Renal cortical epithelial cell (primary cell): ENCODE results near the gene ANGPTL8. TPM values are rescaled to one million over a fixed set of nuclear protein-coding genes. Genes with fewer than 3 reads are reported as not detected.
A peak's percentile ranks its signal among the peaks of the same experiment; 100 is the strongest.

Experiments used
- DNase-seq: peaks from one replicate; pipeline ENCODE4 v3.0.0-alpha.2; 2011; ENCODE audit warnings: low read depth
- total RNA-seq: library from RNA; depleted of rRNA; stranded (reverse); fragments of >200 nt; gene quantifications from 2 replicates; pipeline ENCODE4 v1.2.3, GENCODE V29; 2014

Gene ANGPTL8
- total RNA-seq, 1 donor from 2014 or later = not detected

GRCh38 chr19:11203194-11204075 is 36.0 kb upstream of the ANGPTL8 start:
- peak; percentile 58 for DNase-seq

GRCh38 chr19:11204076-11204602 is 35.3 kb upstream of the ANGPTL8 start:
- no peak for DNase-seq

DNA sequence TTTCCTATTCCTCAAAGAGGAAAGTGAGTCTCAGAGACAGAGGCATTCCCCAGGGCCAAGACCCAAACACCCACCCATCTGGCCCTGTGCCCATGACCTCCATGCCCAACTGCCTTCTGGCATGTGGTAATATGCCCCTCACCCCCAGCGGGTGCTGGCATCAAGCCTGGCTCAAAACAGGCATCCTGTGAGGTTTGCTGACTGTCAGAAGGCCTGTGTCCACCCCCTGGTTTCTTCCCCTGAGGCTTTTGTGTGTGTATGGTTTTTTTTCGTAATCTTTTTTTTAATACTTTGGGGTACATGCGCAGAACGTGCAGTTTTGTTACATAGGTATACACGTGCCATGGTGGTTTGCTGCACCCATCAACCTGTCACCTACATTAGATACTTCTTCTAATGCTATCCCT is 34.5 kb upstream of the ANGPTL8 start:
- DNase-seq = peak; percentile 87

- no peak for DNase-seq
Observed at GRCh38 chr19:11205939-11206570, 33.4 kb upstream of the ANGPTL8 start.

DNA sequence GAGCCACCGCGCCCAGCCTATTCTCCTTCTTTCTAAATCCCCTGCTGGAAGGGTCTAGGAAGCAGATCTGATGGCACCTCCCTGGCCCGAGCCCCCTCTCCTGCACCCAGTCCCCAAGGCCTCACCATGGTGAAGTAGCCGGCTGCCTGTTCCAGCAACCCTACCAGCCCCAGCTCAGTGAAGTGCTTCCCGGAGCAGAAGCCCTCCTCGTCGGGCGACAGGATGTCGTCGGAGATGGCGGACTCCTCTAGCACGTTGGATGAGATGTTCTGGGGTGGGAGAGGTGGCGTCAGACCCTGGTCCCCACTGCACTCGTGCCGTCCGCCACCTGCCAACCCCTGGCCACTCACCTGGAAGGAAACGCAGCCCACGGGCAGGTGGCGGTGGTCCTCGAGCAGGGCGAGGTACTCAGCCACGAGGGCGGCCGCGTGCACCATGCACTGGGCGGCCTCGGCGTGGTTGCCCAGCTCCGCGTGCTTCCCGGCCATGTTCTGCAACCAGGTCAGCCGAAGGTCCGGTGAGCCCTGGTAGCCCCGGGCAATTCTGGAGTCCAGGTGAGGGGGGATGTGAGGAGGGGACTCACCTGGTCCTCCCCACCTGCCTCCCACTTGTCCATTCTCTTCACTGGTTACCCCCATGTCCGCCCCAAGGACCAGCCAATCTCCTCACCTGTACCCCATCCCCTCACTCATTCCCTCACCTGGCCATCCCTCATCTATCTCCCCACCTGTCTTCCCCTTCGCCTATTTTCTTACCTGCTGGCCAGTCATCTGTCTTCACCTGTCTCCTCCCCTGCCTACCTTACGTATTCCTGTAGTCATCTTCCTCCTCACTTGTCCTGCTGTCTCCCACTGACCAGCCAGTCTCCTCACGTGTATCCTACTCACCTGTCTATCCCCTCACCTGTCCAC is 30.6 kb upstream of the ANGPTL8 start:
- DNase-seq = no peak

GRCh38 chr19:11209839-11210655 is 29.4 kb upstream of the ANGPTL8 start:
- DNase-seq = no peak

- DNase-seq = no peak
Observed at GRCh38 chr19:11210656-11210928, 28.8 kb upstream of the ANGPTL8 start.

GRCh38 chr19:11214387-11214786 is 25.0 kb upstream of the ANGPTL8 start:
- DNase-seq = no peak

DNA sequence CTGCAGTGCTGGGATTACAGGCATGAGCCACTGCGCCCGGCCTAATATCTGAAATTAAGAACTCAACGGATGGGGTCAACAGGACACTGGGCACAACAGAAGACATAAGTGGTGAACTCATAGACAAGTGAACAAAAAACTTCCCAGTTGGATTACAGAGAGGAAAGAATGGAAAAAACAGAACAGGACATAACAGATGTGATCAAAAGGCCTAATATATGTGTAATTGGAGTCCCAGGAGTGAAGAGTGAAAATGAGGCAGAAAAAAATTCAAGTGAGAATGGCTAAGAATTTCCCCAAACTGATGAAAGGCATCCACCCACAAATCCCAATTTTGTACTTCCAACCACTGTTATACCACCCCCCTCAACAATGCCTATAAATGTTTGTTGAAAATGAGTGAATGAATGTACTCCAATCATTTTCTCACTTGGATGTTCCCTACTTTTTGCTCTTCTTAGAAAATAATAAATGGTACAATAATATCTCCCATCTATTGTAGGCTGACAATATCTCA is 18.3 kb upstream of the ANGPTL8 start:
- DNase-seq = no peak

DNA sequence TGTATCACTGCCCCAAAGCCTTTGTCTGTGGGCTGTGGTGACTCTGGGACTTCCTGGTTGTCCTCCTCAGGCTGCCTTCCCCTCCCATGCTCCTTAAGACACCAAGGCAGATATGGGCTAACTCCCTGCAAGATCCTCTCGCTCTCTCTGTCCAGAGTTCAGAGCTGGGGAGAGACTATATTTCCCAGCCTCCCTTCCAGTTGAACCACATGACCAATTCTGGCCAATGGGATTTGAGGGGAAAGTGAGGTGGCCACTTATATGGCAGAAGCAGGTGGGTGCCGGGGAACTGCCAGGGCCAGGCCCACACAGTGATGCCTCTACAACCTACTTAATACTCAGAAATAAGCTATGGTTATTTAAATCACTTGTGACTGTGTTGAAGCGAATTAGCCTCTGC is 16.2 kb upstream of the ANGPTL8 start:
- DNase-seq = no peak

DNA sequence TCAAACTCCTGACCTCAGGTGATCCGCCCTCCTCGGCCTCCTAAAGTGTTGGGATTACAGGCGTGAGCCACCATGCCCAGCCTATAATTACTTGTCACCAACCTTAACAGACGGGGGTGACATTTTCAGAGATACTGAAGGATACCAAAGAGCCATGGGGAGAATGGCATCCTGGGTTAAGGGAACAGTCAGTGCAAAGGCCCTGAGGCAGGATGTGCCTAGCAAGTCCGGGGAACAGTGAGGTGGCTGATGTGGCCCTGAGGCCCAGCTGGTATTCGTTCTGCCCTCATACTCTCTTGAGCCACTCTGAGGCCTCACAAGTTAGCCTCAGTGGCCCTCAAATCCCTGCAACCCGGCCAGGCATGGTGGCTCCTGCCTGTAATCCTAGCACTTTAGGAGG is 15.0 kb upstream of the ANGPTL8 start:
- no peak for DNase-seq

GRCh38 chr19:11225172-11225571 is 14.2 kb upstream of the ANGPTL8 start:
- no peak for DNase-seq

DNA sequence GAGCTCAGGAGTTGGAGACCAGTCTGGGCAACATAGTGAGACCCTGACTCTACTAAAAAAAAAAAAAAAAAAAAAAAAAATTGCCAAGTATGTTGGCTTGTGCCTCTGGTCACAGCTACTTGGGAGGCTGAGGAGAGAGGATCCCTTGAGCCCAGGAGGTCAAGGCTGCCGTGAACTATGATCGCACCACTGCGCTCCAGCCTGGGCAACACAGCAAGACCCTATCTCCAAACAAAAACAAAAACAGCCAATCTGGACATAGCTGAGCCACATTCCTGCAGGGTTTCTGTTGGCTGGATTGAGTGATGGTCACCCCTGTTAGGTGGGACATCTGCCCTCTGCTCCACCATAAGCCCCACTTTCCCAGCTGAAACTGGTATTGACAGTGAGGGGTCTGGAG is 13.6 kb upstream of the ANGPTL8 start:
- DNase-seq = no peak

DNA sequence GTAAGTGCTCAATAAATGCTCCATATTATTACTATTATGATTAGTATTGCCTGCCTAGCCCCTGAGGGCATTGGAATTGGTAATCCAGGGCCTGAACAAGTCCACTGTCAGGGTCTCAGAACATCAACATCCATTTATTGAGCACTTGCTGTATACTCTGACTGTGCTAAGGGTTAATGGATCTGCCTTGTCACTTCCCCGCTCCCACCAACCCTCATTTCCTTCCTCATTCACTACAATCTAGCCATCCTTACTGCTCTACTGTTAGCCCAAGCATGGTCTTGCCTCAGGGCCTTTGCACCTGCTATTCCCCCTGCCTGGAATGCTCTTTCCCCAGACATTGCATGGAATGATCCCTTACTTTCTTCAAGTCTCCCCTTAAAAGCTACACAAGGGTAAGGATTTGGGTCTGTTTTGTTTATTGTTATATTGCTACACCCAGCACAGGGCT is 12.7 kb upstream of the ANGPTL8 start:
- no peak for DNase-seq

- DNase-seq = no peak
Observed at GRCh38 chr19:11227195-11227886, 12.1 kb upstream of the ANGPTL8 start.

DNA sequence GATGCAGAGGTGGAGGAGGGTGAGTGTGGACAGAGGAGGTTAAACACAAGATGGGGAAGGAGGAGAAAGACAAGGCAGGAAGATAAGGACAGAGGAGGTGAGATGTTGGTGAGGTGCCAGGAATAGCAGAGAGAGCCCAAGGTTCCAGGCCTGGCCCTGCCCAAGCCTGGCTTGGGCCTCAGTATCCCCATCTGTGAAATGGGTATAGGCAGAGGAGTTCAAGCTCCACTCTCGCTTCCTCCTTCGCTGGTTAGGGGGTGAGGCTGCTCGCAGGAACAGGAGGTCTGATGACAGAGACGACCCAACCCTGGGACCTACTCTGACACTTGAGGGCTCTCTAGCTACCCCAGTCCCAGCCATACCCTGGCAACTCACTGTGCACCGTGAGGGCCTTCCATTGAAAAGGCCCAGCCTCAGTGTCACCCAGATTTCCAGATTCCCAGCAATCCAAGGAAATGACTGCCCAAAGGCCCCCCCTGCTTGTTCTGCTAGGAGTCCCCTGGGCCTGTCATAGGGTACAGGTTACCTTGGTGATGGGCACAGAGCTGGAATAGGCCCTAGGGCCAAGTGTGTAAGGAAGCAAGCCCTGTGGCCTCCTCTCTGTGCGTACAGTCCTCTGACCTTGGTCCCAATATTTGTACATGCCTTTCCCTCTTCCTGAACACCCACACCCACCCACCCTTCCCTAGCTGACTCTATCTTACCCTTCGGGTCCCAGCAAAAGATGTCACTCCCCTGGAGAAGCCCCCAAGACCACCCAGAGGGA is 8.6 kb upstream of the ANGPTL8 start:
- no peak for DNase-seq

GRCh38 chr19:11232555-11232954 is 6.9 kb upstream of the ANGPTL8 start:
- no peak for DNase-seq

- DNase-seq = no peak
Observed at GRCh38 chr19:11233073-11233472, 6.3 kb upstream of the ANGPTL8 start.

DNA sequence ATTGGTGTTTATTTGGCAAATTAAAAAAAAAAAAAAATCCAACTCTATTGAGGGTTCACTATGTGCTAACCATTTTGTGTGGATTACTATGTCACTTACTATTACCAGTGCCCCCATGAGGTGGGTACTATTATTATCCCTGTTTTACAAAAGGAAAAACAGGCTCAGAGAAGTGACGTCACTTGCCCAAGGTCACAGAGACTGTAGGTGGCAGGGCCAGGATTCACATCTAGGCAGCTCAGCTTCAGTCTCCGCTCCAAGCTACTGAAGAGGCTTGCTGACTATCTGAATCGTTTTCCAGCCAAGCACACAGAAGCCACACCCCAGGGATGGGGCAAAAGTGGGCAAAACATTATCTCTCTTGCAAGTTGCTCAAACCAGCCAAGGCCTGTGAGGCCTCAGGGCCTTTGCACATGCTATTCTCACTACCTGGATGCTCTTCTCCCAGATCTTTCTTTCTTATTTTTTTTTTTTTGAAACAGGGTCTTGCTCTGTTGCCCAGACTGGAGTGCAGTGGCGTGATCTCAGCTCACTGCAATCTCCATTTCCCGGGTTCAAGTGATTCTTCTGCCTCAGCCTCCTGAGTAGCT is 4.8 kb upstream of the ANGPTL8 start:
- no peak for DNase-seq
